ENCODE measurements around the gene PAQR6. TPM values are rescaled to one million over a fixed set of nuclear protein-coding genes. Genes with fewer than 3 reads are reported as not detected.

The PAQR6 gene
- total and polyA plus RNA-seq, 10 of the 15 experiments (the other 5 are each of a cell fraction or from before 2014, with no cell fraction given), result 0.42 to 4.5 (median 1.3) TPM

GRCh38 chr1:156226116-156226538, 21.7 kb downstream of the PAQR6 start (continued):
- peak; percentile 4; the same call in 1 of the 2 replicates for TF ChIP-seq SMC3 (IDR thresholded peaks at IDR 0.05; ENCODE audit: borderline replicate concordance, low read length)
- TF ChIP-seq ZSCAN29 (IDR thresholded peaks at IDR 0.05), result no peak
- peak; percentile 78 for TF ChIP-seq CBFB (IDR thresholded peaks at IDR 0.05; ENCODE audit: low read depth)
- TF ChIP-seq CBX3 (IDR thresholded peaks at IDR 0.05; ENCODE audit: borderline replicate concordance, low read depth), result no peak
- no peak for TF ChIP-seq POLR2AphosphoS2 (IDR thresholded peaks at IDR 0.05; ENCODE audit: low read depth, low read length)
- TF ChIP-seq ZZZ3 (IDR thresholded peaks at IDR 0.05; ENCODE audit: control insufficient read depth, insufficient read length, low read depth), result no peak
- peak; percentile 82; the same call in 1 of the 2 replicates for TF ChIP-seq NBN (IDR thresholded peaks at IDR 0.05)
- TF ChIP-seq, protein P1, sequence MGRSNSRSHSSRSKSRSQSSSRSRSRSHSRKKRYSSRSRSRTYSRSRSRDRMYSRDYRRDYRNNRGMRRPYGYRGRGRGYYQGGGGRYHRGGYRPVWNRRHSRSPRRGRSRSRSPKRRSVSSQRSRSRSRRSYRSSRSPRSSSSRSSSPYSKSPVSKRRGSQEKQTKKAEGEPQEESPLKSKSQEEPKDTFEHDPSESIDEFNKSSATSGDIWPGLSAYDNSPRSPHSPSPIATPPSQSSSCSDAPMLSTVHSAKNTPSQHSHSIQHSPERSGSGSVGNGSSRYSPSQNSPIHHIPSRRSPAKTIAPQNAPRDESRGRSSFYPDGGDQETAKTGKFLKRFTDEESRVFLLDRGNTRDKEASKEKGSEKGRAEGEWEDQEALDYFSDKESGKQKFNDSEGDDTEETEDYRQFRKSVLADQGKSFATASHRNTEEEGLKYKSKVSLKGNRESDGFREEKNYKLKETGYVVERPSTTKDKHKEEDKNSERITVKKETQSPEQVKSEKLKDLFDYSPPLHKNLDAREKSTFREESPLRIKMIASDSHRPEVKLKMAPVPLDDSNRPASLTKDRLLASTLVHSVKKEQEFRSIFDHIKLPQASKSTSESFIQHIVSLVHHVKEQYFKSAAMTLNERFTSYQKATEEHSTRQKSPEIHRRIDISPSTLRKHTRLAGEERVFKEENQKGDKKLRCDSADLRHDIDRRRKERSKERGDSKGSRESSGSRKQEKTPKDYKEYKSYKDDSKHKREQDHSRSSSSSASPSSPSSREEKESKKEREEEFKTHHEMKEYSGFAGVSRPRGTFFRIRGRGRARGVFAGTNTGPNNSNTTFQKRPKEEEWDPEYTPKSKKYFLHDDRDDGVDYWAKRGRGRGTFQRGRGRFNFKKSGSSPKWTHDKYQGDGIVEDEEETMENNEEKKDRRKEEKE (IDR thresholded peaks at IDR 0.05), result no peak
- TF ChIP-seq PAX8 (IDR thresholded peaks at IDR 0.05), result no peak
- TF ChIP-seq RFX5 (IDR thresholded peaks at IDR 0.05; ENCODE audit: low read depth, low read length), result no peak
- no peak for TF ChIP-seq KLF5 (IDR thresholded peaks at IDR 0.05; ENCODE audit: partially characterized antibody)
- no peak for TF ChIP-seq ZNF207 (IDR thresholded peaks at IDR 0.05; ENCODE audit: borderline replicate concordance)
- TF ChIP-seq BHLHE40 (IDR thresholded peaks at IDR 0.05; ENCODE audit: borderline replicate concordance in 1 of 2, low read depth in 2 of 2, low read length in 1 of 2), result peak; percentile 92 to 94
- TF ChIP-seq, protein P2, sequence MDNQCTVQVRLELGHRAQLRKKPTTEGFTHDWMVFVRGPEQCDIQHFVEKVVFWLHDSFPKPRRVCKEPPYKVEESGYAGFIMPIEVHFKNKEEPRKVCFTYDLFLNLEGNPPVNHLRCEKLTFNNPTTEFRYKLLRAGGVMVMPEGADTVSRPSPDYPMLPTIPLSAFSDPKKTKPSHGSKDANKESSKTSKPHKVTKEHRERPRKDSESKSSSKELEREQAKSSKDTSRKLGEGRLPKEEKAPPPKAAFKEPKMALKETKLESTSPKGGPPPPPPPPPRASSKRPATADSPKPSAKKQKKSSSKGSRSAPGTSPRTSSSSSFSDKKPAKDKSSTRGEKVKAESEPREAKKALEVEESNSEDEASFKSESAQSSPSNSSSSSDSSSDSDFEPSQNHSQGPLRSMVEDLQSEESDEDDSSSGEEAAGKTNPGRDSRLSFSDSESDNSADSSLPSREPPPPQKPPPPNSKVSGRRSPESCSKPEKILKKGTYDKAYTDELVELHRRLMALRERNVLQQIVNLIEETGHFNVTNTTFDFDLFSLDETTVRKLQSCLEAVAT (IDR thresholded peaks at IDR 0.05), result peak; percentile 67; the same call in 1 of the 2 replicates
- no peak for TF ChIP-seq SUPT20H (IDR thresholded peaks at IDR 0.05; ENCODE audit: borderline replicate concordance, control insufficient read depth, low read depth, low read length)
- no peak for TF ChIP-seq SIN3A (IDR thresholded peaks at IDR 0.05; ENCODE audit: low read depth, low read length)
- TF ChIP-seq, protein P3, sequence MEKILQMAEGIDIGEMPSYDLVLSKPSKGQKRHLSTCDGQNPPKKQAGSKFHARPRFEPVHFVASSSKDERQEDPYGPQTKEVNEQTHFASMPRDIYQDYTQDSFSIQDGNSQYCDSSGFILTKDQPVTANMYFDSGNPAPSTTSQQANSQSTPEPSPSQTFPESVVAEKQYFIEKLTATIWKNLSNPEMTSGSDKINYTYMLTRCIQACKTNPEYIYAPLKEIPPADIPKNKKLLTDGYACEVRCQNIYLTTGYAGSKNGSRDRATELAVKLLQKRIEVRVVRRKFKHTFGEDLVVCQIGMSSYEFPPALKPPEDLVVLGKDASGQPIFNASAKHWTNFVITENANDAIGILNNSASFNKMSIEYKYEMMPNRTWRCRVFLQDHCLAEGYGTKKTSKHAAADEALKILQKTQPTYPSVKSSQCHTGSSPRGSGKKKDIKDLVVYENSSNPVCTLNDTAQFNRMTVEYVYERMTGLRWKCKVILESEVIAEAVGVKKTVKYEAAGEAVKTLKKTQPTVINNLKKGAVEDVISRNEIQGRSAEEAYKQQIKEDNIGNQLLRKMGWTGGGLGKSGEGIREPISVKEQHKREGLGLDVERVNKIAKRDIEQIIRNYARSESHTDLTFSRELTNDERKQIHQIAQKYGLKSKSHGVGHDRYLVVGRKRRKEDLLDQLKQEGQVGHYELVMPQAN (conservative IDR thresholded peaks at IDR 0.05), result peak; percentile 43; the same call in 1 of the 2 replicates
- peak; percentile 95; the same call in 1 of the 2 replicates for TF ChIP-seq TCF3 (IDR thresholded peaks at IDR 0.05; ENCODE audit: borderline replicate concordance, insufficient read depth, low read depth, low read length)
- TF ChIP-seq LARP7 (IDR thresholded peaks at IDR 0.05), result no peak
- no peak for TF ChIP-seq ZNF592 (IDR thresholded peaks at IDR 0.05)
- no peak for TF ChIP-seq ESRRA (IDR thresholded peaks at IDR 0.05; ENCODE audit: low read length)
- peak; percentile 84; the same call in 1 of the 2 replicates for TF ChIP-seq TBL1XR1 (IDR thresholded peaks at IDR 0.05; ENCODE audit: low read depth, low read length)

Measured in GM12878 (cell line).